BLaER1 treated with 17β-estradiol and CSF1 and Interleukin-3, amounts not matched to agents 10 nM and 100 nM (cell line): ENCODE measurements around the gene EEF1A2.
"Not testable (repeated sequence)": the region's sequence is repeated elsewhere in the genome, so short reads cannot be mapped to it uniquely, and the experiment has no call there.

Experiments used
- H3K27ac ChIP-seq, 11 experiments: shearing (Covaris generic); formaldehyde crosslinking; 2 replicates each; pipeline ENCODE4 v1.8.1; 2022
- H3K27me3 ChIP-seq, 11 experiments: shearing (Covaris generic); formaldehyde crosslinking; 2 replicates each; pipeline ENCODE4 v1.8.1; 2022
- H3K36me3 ChIP-seq, 11 experiments: shearing (Covaris generic); formaldehyde crosslinking; 2 replicates each; pipeline ENCODE4 v1.8.1; 2022
- H3K4me1 ChIP-seq, 10 experiments: shearing (Covaris generic); formaldehyde crosslinking; 2 replicates each; pipeline ENCODE4 v1.8.1; 2022
- H3K4me2 ChIP-seq, 11 experiments: shearing (Covaris generic); formaldehyde crosslinking; 2 replicates each; pipeline ENCODE4 v1.8.1; 2022
- H3K4me3 ChIP-seq, 10 experiments: shearing (Covaris generic); formaldehyde crosslinking; 2 replicates each; pipeline ENCODE4 v1.8.1; 2022
- H3K9ac ChIP-seq, 11 experiments: shearing (Covaris generic); formaldehyde crosslinking; 2 replicates each; pipeline ENCODE4 v1.8.1; 2022
- H3K9me3 ChIP-seq, 11 experiments: shearing (Covaris generic); formaldehyde crosslinking; replicated peaks in 1 of 11; 2 replicates each; pipeline ENCODE4 v1.8.1; 2022
- H4K20me1 ChIP-seq, 11 experiments: shearing (Covaris generic); formaldehyde crosslinking; 2 replicates each; pipeline ENCODE4 v1.8.1; 2022
- Cebpa-rat ChIP-seq, 11 experiments: shearing (Covaris generic); IDR thresholded peaks; 2 replicates each; pipeline ENCODE4 v1.8.1; 2022

Gene EEF1A2

GRCh38 chr20:63487116-63487764 lies 11.6 kb downstream of the EEF1A2 start:
- H3K4me2 ChIP-seq = no peak overlapping the region
- no peak overlapping the region for H3K27ac ChIP-seq
- H3K9ac ChIP-seq = no peak overlapping the region
- peaks cover 0 to 21% (median under 1%) of the 10 kb centered on the region in 11 experiments; a peak in 11 of 22 replicates for H3K36me3 ChIP-seq
- TF ChIP-seq Cebpa-rat (IDR thresholded peaks at IDR 0.05) = no peak
- H4K20me1 ChIP-seq = peaks cover 0 to 51% (median 15%) of the 10 kb centered on the region in 11 experiments; a peak in 14 of 22 replicates
- peaks cover 0 to under 1% (median 0%) of the 10 kb centered on the region in 11 experiments; a peak in 1 of 22 replicates for H3K9me3 ChIP-seq
- no peak overlapping the region for H3K4me3 ChIP-seq
- peaks cover 10 to 39% (median 29%) of the 10 kb centered on the region in 10 experiments; a peak in 19 of 20 replicates for H3K4me1 ChIP-seq
- H3K27me3 ChIP-seq = peaks cover 23 to 72% (median 45%) of the 10 kb centered on the region in 11 experiments

- H3K36me3 ChIP-seq = peaks cover 0 to 16% (median 0%) of the 10 kb centered on the region in 11 experiments; a peak in 5 of 22 replicates
- TF ChIP-seq Cebpa-rat (IDR thresholded peaks at IDR 0.05) = no peak
- H3K9ac ChIP-seq = no peak overlapping the region
- H3K27me3 ChIP-seq = peaks cover 23 to 80% (median 53%) of the 10 kb centered on the region in 11 experiments
- H3K27ac ChIP-seq = no peak overlapping the region
- H3K9me3 ChIP-seq = no peaks in the 10 kb centered on the region
- H3K4me1 ChIP-seq = peaks cover 10 to 48% (median 38%) of the 10 kb centered on the region in 10 experiments; a peak in 19 of 20 replicates
- no peak overlapping the region for H3K4me3 ChIP-seq
- peaks cover 0 to 60% (median 22%) of the 10 kb centered on the region in 11 experiments; a peak in 14 of 22 replicates for H4K20me1 ChIP-seq
- H3K4me2 ChIP-seq = no peak overlapping the region
Observed at GRCh38 chr20:63486300-63486855, 12.5 kb downstream of the EEF1A2 start.

GRCh38 chr20:63484651-63485403 lies 14.1 kb downstream of the EEF1A2 start:
- Histone ChIP-seq H3K27me3 (peaks cover 23 to 75% (median 57%) of the 10 kb centered on the region in 11 experiments), H3K27ac (no peak overlapping the region), H3K36me3 (peaks cover 0 to 9% (median 0%) of the 10 kb centered on the region in 11 experiments; a peak in 4 of 22 replicates), H4K20me1 (peaks cover 0 to 60% (median 22%) of the 10 kb centered on the region in 11 experiments; a peak in 13 of 22 replicates), H3K4me3 (no peak overlapping the region), H3K4me1 (peaks cover 10 to 44% (median 38%) of the 10 kb centered on the region in 10 experiments; a peak in 19 of 20 replicates), H3K9me3 (no peaks in the 10 kb centered on the region), H3K9ac (peak overlapping the region in 1 of 11 experiments; percentile 24; a peak in 1 of 22 replicates), H3K4me2 (peak overlapping the region in 7 of 11 experiments; percentile 9 to 54 (median 42); a peak in 10 of 22 replicates)
- no peak for TF ChIP-seq Cebpa-rat (IDR thresholded peaks at IDR 0.05)

GRCh38 chr20:63484236-63484635 lies 14.6 kb downstream of the EEF1A2 start:
- Histone ChIP-seq H3K4me2 (peak overlapping the region in 7 of 11 experiments; percentile 9 to 54 (median 42); a peak in 10 of 22 replicates), H3K27me3 (peaks cover 24 to 75% (median 53%) of the 10 kb centered on the region in 11 experiments), H3K9me3 (no peaks in the 10 kb centered on the region), H3K36me3 (peaks cover 0 to 8% (median 0%) of the 10 kb centered on the region in 11 experiments; a peak in 3 of 22 replicates), H3K9ac (peak overlapping the region in 1 of 11 experiments; percentile 24; a peak in 1 of 22 replicates), H4K20me1 (peaks cover 0 to 63% (median 22%) of the 10 kb centered on the region in 11 experiments; a peak in 13 of 22 replicates), H3K27ac (no peak overlapping the region), H3K4me3 (no peak overlapping the region), H3K4me1 (peaks cover 10 to 44% (median 38%) of the 10 kb centered on the region in 10 experiments; a peak in 19 of 20 replicates)
- no peak for TF ChIP-seq Cebpa-rat (IDR thresholded peaks at IDR 0.05)

GRCh38 chr20:63483834-63484233 lies 15.0 kb downstream of the EEF1A2 start:
- Histone ChIP-seq H3K4me3 (no peak overlapping the region), H3K36me3 (peaks cover 0 to 4% (median 0%) of the 10 kb centered on the region in 11 experiments; a peak in 3 of 22 replicates), H3K9ac (no peak overlapping the region), H3K4me2 (peak overlapping the region in 7 of 11 experiments; percentile 45 to 72 (median 53); a peak in 8 of 22 replicates), H3K27ac (no peak overlapping the region), H3K27me3 (peaks cover 25 to 75% (median 53%) of the 10 kb centered on the region in 11 experiments), H3K4me1 (peaks cover 10 to 44% (median 38%) of the 10 kb centered on the region in 10 experiments; a peak in 19 of 20 replicates), H3K9me3 (no peaks in the 10 kb centered on the region), H4K20me1 (peaks cover 0 to 64% (median 20%) of the 10 kb centered on the region in 11 experiments; a peak in 13 of 22 replicates)
- TF ChIP-seq Cebpa-rat (IDR thresholded peaks at IDR 0.05) = no peak

- peaks cover 10 to 49% (median 40%) of the 10 kb centered on the region in 10 experiments; a peak in 19 of 20 replicates for H3K4me1 ChIP-seq
- no peaks in the 10 kb centered on the region for H3K36me3 ChIP-seq
- no peaks in the 10 kb centered on the region for H3K9me3 ChIP-seq
- no peak for TF ChIP-seq Cebpa-rat (IDR thresholded peaks at IDR 0.05)
- H3K9ac ChIP-seq = 0 out of 22 replicates have a peak overlapping the region, but pooled peaks of 1 of the 11 experiments have one; percentile 5
- H3K4me3 ChIP-seq = no peak overlapping the region
- H3K27me3 ChIP-seq = peaks cover 32 to 79% (median 55%) of the 10 kb centered on the region in 11 experiments
- peaks cover 0 to 73% (median 19%) of the 10 kb centered on the region in 11 experiments; a peak in 13 of 22 replicates for H4K20me1 ChIP-seq
- H3K27ac ChIP-seq = no peak overlapping the region
- H3K4me2 ChIP-seq = peak overlapping the region in 9 of 11 experiments; percentile 14 to 72 (median 48); a peak in 17 of 22 replicates
Observed at GRCh38 chr20:63482021-63482587, 16.8 kb downstream of the EEF1A2 start.

GRCh38 chr20:63481503-63481902 lies 17.4 kb downstream of the EEF1A2 start:
- no peak overlapping the region for H3K9ac ChIP-seq
- no peak for TF ChIP-seq Cebpa-rat (IDR thresholded peaks at IDR 0.05)
- no peaks in the 10 kb centered on the region for H3K9me3 ChIP-seq
- H3K36me3 ChIP-seq = no peaks in the 10 kb centered on the region
- peaks cover 38 to 83% (median 60%) of the 10 kb centered on the region in 11 experiments for H3K27me3 ChIP-seq
- peak overlapping the region in 8 of 11 experiments; percentile 14 to 72 (median 50); a peak in 13 of 22 replicates for H3K4me2 ChIP-seq
- peaks cover 0 to 76% (median 19%) of the 10 kb centered on the region in 11 experiments; a peak in 13 of 22 replicates for H4K20me1 ChIP-seq
- peaks cover 10 to 53% (median 40%) of the 10 kb centered on the region in 10 experiments; a peak in 19 of 20 replicates for H3K4me1 ChIP-seq
- no peak overlapping the region for H3K4me3 ChIP-seq
- no peak overlapping the region for H3K27ac ChIP-seq

GRCh38 chr20:63479695-63480419 lies 19.0 kb downstream of the EEF1A2 start:
- H3K36me3 ChIP-seq, H3K9me3 ChIP-seq, H3K4me3 ChIP-seq, H3K4me2 ChIP-seq, H3K9ac ChIP-seq, H3K27ac ChIP-seq: not testable (repeated sequence)
- peaks cover 0 to 72% (median 24%) of the 10 kb centered on the region in 11 experiments; a peak in 17 of 22 replicates for H4K20me1 ChIP-seq
- peaks cover 10 to 54% (median 37%) of the 10 kb centered on the region in 10 experiments for H3K4me1 ChIP-seq
- peaks cover 52 to 90% (median 72%) of the 10 kb centered on the region in 11 experiments for H3K27me3 ChIP-seq
